Activated T-helper 1 cell treated with anti-CD3 and anti-CD28 coated beads, Interleukin-12 subunit alpha, Interleukin-12 subunit beta, Interleukin-2, Interleukin-4 antibody, amounts not matched to agents 30 ng/mL and 10 ng/mL and 1 ng/mL, durations not matched to agents 14 hours and 24 hours and 36 hours (primary cell): ENCODE data around the gene SMYD2. TPM values are rescaled to one million over a fixed set of nuclear protein-coding genes. Genes with fewer than 3 reads are reported as not detected.

Experiments used
- DNase-seq: peaks from one replicate; pipeline ENCODE4 v3.0.0; 2021; ENCODE audit warnings: low spot score
- H3K27ac Mint-ChIP-seq: one replicate; pipeline ENCODE4 v1.8.0; 2021; ENCODE audit warnings: mild to moderate bottlenecking, mixed read lengths
- H3K27me3 Mint-ChIP-seq: one replicate; pipeline ENCODE4 v1.8.0; 2022; ENCODE audit warnings: mild to moderate bottlenecking, moderate library complexity, mixed read lengths; ENCODE audit not compliant: insufficient read depth
- H3K36me3 Mint-ChIP-seq: one replicate; pipeline ENCODE4 v1.8.0; 2021; ENCODE audit warnings: low read depth, mixed read lengths
- H3K4me1 Mint-ChIP-seq: one replicate; pipeline ENCODE4 v1.8.0; 2021; ENCODE audit warnings: low read depth, mixed read lengths
- H3K4me3 Mint-ChIP-seq: one replicate; pipeline ENCODE4 v1.8.0; 2021; ENCODE audit warnings: mild to moderate bottlenecking, moderate library complexity, mixed read lengths
- H3K9me3 Mint-ChIP-seq: one replicate; pipeline ENCODE4 v1.8.0; 2021; ENCODE audit warnings: mixed read lengths
- intact Hi-C: fragments of 100-400 bp; cut with micrococcal nuclease; formaldehyde crosslinking; loops from one replicate; pipeline ENCODE4 v1.15.1; 2024
- total RNA-seq: library from RNA; stranded (reverse); gene quantifications from 2 replicates; pipeline ENCODE4 v1.2.3, GENCODE V29; 2022

Gene SMYD2, protein sequence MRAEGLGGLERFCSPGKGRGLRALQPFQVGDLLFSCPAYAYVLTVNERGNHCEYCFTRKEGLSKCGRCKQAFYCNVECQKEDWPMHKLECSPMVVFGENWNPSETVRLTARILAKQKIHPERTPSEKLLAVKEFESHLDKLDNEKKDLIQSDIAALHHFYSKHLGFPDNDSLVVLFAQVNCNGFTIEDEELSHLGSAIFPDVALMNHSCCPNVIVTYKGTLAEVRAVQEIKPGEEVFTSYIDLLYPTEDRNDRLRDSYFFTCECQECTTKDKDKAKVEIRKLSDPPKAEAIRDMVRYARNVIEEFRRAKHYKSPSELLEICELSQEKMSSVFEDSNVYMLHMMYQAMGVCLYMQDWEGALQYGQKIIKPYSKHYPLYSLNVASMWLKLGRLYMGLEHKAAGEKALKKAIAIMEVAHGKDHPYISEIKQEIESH
- total RNA-seq = 25.7 and 26.8 TPM in 2 replicates

DNA sequence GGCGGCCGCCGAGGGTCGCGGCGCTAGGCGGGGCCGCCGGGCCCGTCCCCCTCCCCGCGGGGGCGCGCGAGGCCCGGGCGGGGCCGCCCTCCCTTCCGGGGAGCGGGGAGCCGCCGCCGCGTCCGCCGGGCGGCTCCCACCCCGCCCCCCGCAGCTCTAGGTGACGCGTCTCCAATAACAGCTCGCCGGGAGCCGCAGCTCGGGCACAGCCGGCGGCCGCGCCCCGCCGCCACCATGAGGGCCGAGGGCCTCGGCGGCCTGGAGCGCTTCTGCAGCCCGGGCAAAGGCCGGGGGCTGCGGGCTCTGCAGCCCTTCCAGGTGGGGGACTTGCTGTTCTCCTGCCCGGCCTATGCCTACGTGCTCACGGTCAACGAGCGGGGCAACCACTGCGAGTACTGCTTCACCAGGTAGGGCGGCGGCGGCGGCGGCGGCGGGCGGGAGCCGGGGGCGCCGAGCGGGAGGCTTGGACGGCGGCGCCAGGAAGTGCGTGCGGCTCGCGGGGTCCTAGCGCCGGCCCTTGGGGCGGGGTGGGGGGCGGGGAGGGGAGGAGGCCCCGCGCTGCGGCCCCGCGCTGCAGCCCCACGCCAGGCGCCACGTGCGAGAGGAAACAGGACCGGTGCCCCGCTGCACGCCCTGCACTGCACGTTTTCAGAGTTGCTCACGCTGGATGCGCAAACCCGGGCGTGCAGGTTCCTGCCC lies at the start of gene SMYD2:
Gene SMYD2 (plus strand): TSS at position 139 of the 699 bp plus-strand sequence. CDS start 96 bp downstream, at position 235.
- no peaks in the 10 kb centered on the region for H3K9me3 Mint-ChIP-seq
- peaks cover 42% of the 10 kb centered on the region for H3K4me1 Mint-ChIP-seq
- H3K27ac Mint-ChIP-seq = peak within 1 kb of the TSS; percentile 92
- peaks cover 2% of the 10 kb centered on the region for H3K27me3 Mint-ChIP-seq
- intact Hi-C loops = loop anchor here (1.0 to 5.0 kb wide), 5 partner anchors 30 to 322 kb away; partner anchors contain the start of gene CENPF
- DNase-seq = peak; percentile 59
- peak within 1 kb of the TSS; percentile 94 for H3K4me3 Mint-ChIP-seq
- peaks cover 2% of the 10 kb centered on the region for H3K36me3 Mint-ChIP-seq

DNA sequence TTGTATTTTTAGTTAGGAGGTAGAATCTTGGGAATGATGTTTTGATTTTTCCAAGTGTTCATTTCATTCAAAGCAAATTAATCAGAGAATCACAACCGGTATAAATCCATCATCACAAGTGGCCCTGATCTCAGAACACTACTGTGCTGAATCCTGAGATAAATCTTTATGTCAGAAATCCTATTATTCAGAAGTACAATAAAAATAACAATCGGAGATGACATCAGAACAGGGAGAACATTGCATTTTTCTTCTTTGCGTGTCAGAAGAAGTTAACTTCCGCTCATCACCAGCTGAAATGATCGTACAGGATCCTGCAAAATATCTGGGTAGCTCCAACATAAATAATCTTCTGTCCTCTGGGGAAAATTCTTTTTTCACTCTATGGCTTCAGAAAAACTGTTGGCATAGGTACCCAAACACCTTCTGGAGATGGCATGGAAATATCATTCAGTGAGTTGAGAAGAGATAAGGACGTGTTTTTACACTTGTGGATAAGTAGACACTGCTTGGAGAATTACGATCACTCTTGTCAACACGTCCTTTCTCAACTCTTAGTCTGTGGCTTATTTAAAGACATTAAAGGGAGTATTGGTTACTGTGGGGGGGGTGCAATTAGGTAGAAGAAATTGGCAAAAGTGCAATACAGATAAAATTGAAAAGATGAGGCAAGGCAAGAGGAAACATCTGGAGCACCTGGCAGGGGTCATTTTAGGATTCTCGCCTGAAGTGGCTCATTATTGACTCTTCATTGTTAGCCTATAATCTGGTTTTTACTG lies 46.9 kb upstream of the SMYD2 start:
- Mint-ChIP-seq H3K27me3 (peaks cover 11% of the 10 kb centered on the region), H3K36me3 (no peaks in the 10 kb centered on the region), H3K9me3 (no peaks in the 10 kb centered on the region), H3K4me3 (no peak overlapping the region), H3K4me1 (no peaks in the 10 kb centered on the region), H3K27ac (no peak overlapping the region)
- intact Hi-C loops = no loop called here
- no peak for DNase-seq

DNA sequence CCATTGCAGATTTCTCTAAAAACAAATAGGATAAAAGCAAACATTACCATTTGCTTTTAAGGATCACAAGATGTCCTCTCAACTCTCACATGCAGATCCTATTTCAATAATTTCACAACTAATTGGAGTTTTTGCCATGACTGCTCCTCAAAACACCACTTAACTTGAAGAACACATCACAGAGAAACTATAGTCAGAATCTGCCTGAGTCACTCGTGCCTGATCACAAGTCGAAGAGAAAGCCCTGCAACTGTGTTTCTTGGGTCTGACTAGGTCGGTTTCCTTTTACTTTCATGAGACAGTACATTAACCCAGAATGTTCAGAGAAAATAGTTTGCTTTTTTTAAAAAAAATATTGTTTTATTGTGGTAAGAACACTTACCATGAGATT lies 46.3 kb upstream of the SMYD2 start:
- peaks cover 11% of the 10 kb centered on the region for H3K27me3 Mint-ChIP-seq
- H3K9me3 Mint-ChIP-seq = no peaks in the 10 kb centered on the region
- no peaks in the 10 kb centered on the region for H3K4me1 Mint-ChIP-seq

DNA sequence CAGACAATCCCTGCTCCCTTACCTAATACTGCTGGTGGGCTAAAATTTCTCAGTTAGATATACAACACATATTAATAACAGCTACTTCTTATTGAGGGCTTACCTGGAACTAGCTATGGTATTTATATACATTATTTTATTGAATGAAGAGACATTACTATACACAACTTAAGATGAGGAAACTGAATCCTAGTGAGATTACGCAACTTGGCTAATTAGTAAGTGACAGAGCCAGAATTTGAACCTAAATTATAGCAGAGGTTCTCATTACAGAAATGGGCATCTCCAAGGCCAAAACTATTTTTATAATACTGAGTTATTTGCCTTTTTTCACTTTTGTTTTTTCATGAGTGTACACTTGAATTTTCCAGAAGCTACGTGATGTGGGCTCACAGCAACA lies 44.5 kb upstream of the SMYD2 start:
- H3K27me3 Mint-ChIP-seq = peaks cover 17% of the 10 kb centered on the region
- no peak overlapping the region for H3K4me3 Mint-ChIP-seq
- H3K27ac Mint-ChIP-seq = no peak overlapping the region
- DNase-seq = no peak
- H3K36me3 Mint-ChIP-seq = no peaks in the 10 kb centered on the region
- no peaks in the 10 kb centered on the region for H3K9me3 Mint-ChIP-seq
- H3K4me1 Mint-ChIP-seq = no peaks in the 10 kb centered on the region
- intact Hi-C loops = no loop called here

More for the DNA sequence above, 46.3 kb upstream of the SMYD2 start:
- H3K36me3 Mint-ChIP-seq = no peaks in the 10 kb centered on the region
- H3K27ac Mint-ChIP-seq = no peak overlapping the region
- intact Hi-C loops = no loop called here
- DNase-seq = no peak
- no peak overlapping the region for H3K4me3 Mint-ChIP-seq

DNA sequence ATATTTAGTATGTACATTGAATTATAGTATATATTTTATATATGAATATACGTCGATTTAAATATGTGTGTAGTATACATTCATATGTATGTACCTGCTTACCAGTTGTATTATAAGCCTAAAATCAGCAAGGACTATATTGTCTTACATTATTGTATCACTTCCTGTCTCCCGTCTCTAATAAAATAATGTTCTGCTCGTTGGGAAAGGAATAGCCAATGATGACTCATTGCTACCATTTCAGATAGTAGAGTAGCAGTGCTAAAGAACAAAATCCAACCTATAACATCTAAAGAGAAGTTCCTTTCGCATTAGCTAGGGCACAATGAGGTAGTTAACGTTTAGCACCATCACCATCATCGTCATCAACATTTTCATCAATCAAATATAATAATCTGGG lies 39.9 kb upstream of the SMYD2 start:
- Mint-ChIP-seq H3K27me3 (peaks cover 25% of the 10 kb centered on the region), H3K27ac (no peak overlapping the region), H3K36me3 (no peaks in the 10 kb centered on the region), H3K4me3 (no peak overlapping the region), H3K4me1 (peaks cover 5% of the 10 kb centered on the region), H3K9me3 (no peaks in the 10 kb centered on the region)
- intact Hi-C loops = no loop called here
- no peak for DNase-seq

DNA sequence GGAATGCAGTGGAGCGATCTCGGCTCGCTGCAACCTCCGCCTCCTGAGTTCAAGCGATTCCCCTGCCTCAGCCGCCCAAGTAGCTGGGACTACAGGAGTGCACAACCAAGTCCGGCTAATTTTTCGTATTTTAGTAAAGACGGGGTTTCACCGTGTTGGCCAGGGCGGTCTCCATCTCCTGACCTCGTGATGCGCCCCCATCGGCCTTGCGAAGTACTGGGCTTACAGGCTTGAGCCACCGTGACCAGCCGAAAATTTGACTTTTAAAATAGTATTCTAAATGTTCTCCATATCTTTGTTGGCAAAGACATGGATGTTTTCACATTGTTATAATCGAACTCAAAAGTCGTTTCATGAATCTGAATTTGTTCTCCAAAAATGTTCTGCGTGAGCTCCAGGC lies 36.7 kb upstream of the SMYD2 start:
- peaks cover 5% of the 10 kb centered on the region for H3K4me1 Mint-ChIP-seq
- no peak overlapping the region for H3K4me3 Mint-ChIP-seq
- DNase-seq = no peak
- H3K36me3 Mint-ChIP-seq = no peaks in the 10 kb centered on the region
- intact Hi-C loops = no loop called here
- peaks cover 21% of the 10 kb centered on the region for H3K27me3 Mint-ChIP-seq
- H3K27ac Mint-ChIP-seq = no peak overlapping the region
- no peaks in the 10 kb centered on the region for H3K9me3 Mint-ChIP-seq

DNA sequence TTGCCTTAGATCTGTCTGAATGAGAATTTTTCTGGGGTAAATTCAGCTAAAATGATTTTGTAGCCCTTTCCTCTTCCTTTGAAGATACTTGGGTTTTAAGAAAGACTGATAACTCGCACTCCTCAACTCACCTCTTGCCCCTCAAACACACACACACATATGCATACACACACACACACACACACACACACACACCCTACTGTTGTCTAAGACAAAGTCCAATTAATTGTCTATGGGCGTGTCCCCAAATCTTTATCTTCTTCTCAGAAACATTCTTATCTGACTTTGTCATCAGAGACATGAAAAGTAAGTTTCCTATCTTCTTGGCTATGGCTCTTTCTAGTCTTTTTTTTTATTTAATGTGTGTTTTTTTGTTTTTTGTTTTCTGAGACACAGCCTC lies 36.1 kb upstream of the SMYD2 start:
- no peaks in the 10 kb centered on the region for H3K36me3 Mint-ChIP-seq
- DNase-seq = no peak
- no peak overlapping the region for H3K4me3 Mint-ChIP-seq
- peaks cover 5% of the 10 kb centered on the region for H3K4me1 Mint-ChIP-seq
- H3K27me3 Mint-ChIP-seq = peaks cover 21% of the 10 kb centered on the region
- no peaks in the 10 kb centered on the region for H3K9me3 Mint-ChIP-seq
- intact Hi-C loops = no loop called here
- H3K27ac Mint-ChIP-seq = no peak overlapping the region

DNA sequence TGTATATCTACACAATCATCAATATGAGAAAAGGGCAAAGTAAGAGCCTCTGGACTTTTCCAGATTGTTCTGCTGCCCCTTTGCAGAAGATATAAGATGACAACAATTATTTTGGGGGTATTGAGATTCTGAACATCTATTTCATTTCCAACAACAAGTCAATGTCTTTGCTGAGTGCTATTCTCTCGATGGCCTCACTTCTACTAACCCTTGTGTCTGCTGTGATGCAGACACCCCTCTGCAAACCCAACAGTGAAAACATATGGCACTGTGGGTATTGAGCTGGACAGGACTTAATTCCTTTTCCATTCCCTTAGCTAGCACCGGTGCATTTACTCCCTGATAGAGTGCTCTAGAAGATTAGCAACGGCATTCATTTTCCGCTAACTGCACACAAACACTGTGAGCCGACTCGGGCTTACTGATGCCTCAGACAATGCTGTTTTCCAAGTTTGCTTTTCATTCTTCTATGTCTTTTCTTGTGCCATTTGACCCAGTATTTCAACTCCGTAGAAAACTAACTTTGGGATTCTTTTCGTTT lies 33.4 kb upstream of the SMYD2 start:
- Mint-ChIP-seq H3K9me3 (no peaks in the 10 kb centered on the region), H3K4me3 (no peak overlapping the region), H3K27ac (no peak overlapping the region), H3K4me1 (peaks cover 5% of the 10 kb centered on the region), H3K27me3 (peaks cover 20% of the 10 kb centered on the region), H3K36me3 (no peaks in the 10 kb centered on the region)
- no peak for DNase-seq
- intact Hi-C loops = no loop called here

DNA sequence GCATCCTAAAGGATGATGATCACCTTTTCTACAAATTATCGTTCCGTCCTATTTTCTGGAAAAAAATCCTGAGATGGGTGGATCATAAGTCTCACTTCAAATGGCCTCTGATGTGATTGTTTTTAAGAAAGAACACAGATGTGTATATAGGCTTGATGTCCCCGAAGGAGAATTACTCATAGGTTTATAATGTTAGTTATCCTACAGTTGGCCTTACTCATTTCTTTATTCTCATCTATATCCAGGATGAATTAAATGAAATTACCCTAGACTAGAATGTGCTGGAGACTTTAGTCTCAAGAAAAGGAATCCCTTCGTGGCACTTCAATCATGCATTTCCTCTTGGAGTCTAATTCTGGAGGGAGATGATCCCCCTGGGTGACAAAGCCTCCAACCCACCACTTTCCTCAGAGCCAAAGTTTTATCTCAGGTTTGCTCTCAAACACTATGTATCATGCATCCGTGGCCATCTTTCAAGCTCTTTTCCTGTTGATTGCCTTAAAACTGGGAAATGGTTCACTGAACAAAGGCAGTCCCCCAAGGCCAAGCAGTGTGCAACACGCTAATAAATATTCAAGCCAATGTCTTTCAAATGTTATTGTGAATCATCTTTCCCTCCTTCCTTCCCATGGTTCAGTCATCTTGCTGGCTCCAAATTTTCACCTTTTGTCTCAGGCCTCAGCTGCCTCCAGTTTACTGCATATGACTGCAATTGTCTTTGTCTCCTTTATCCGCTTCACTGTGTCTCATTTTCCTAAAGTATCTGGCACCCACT lies 32.5 kb upstream of the SMYD2 start:
- intact Hi-C loops = no loop called here
- Mint-ChIP-seq H3K4me3 (no peak overlapping the region), H3K9me3 (no peaks in the 10 kb centered on the region), H3K27ac (no peak overlapping the region), H3K36me3 (no peaks in the 10 kb centered on the region), H3K4me1 (peaks cover 5% of the 10 kb centered on the region), H3K27me3 (peaks cover 21% of the 10 kb centered on the region)
- DNase-seq = no peak

DNA sequence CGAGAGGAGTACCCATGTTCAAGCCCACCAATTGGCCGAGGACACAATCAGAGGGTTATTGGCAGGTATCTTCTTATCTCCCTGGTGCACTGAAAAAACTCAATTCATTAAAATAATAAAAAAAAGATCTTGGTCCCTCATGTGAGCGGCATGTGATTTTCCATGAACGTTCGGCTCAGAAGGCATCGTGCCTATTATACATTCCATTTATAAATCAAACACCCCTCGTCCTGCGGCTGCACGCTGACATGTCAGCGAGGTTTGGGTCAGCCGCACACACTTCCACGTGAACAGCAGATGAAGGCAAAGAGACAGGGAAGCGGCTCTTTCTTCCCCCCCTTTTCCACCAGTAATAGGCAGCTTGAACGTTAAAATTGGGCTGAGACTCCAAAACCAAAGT lies 31.3 kb upstream of the SMYD2 start:
- intact Hi-C loops = no loop called here
- peaks cover 4% of the 10 kb centered on the region for H3K4me1 Mint-ChIP-seq
- H3K9me3 Mint-ChIP-seq = no peaks in the 10 kb centered on the region
- no peak overlapping the region for H3K27ac Mint-ChIP-seq
- H3K27me3 Mint-ChIP-seq = peaks cover 27% of the 10 kb centered on the region
- H3K4me3 Mint-ChIP-seq = no peak overlapping the region
- H3K36me3 Mint-ChIP-seq = no peaks in the 10 kb centered on the region
- no peak for DNase-seq

DNA sequence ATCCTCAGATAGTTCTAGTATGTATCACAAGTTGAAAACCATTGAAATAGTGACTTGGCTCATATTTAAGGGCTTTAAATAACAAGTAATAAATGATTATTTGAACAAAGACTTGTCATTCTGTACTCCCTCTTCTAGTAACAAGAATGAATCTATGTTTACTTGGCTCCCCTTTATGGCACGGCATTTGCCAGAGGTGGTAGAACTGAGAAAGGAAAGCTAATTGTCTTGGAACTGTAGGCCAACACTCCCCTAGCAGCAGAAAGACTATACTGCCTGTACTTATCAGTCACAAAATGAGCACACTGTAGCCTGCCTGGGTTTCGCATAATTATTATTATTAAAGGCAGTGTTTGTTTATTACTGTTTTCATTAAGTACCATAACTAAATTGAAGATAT lies 29.6 kb upstream of the SMYD2 start:
- intact Hi-C loops = no loop called here
- Mint-ChIP-seq H3K4me1 (no peaks in the 10 kb centered on the region), H3K9me3 (no peaks in the 10 kb centered on the region), H3K4me3 (no peak overlapping the region), H3K27ac (no peak overlapping the region), H3K36me3 (no peaks in the 10 kb centered on the region), H3K27me3 (peaks cover 30% of the 10 kb centered on the region)
- DNase-seq = no peak

DNA sequence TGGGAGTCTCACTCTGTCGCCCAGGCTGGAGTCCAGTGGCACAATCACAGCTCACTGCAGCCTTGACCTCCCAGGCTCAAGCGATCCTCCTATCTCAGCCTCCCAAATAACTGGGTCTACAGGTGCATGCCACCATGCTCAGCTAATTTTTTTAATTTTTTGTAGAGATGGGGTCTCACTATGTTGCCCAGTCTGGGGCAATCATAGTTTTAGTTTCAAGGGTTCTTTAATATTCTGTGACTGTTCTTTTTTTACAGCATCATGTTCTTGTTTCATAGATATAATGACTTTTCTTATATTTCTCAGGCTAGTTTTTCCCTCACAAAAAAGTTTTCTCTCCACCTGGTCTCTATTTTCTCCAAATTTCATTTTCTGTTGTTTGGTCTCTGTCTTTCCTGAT lies 25.4 kb upstream of the SMYD2 start:
- H3K27ac Mint-ChIP-seq = no peak overlapping the region
- H3K36me3 Mint-ChIP-seq = no peaks in the 10 kb centered on the region
- H3K4me1 Mint-ChIP-seq = peaks cover 16% of the 10 kb centered on the region
- intact Hi-C loops = no loop called here
- DNase-seq = no peak
- peaks cover 31% of the 10 kb centered on the region for H3K27me3 Mint-ChIP-seq
- no peak overlapping the region for H3K4me3 Mint-ChIP-seq
- no peaks in the 10 kb centered on the region for H3K9me3 Mint-ChIP-seq
